OCI-LY1 (cell line): ENCODE results near the gene SECISBP2L.

Source experiments
- EZH2 ChIP-seq: fragments of 200-600 bp; sonication (generic), shearing (Covaris generic); IDR thresholded peaks from 2 replicates; pipeline ENCODE4 v1.8.0; 2017; ENCODE audit warnings: borderline replicate concordance, mixed run types, mild to moderate bottlenecking, antibody characterized with exemption, low read length, moderate library complexity, mixed read lengths
- TF ChIP-seq, protein P1 (sequence below): fragments of 200-600 bp; sonication (generic), shearing (Covaris generic); IDR thresholded peaks from 2 replicates; pipeline ENCODE4 v1.5.1; 2017; ENCODE audit warnings: mild to moderate bottlenecking, antibody characterized with exemption, low read length, moderate library complexity, mixed read lengths

DNA sequence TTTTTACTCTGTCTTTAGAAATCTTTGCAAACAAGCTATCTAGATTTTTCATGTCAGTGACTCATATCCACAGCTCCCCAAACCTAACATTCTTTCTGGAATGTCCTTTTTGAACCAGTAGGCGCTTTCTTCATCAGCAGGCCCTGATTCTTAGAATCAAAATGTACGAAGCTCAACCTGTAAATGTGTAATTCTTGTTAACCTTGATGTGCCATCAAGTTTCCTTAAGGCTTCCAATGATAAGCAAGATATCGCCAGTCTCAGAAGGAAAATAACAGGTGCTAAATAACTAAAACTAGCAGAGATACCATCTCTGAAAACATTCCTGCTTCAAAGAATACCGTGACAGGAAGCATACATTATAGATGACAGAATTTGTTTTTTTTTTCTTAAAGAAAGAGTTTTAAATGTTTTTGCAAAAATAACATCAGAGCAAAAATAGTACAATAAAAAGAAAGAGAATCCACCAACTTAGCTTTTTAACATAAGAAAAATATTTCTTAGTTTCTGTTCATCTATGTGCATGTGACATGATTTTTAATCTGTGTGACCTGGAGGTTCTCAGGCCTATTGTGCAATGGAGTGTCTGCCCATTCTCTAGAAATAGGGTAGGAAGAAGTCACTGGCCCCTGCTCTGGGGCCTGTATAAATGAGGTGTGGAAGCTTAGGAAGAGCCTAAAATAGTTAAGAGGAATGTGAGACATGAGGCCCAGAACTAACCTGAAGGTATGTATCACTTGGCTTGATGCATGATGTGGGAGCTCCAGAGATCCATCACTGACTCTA is 14.7 kb upstream of the SECISBP2L start:
- TF ChIP-seq EZH2, result no peak
- TF ChIP-seq, protein P1, sequence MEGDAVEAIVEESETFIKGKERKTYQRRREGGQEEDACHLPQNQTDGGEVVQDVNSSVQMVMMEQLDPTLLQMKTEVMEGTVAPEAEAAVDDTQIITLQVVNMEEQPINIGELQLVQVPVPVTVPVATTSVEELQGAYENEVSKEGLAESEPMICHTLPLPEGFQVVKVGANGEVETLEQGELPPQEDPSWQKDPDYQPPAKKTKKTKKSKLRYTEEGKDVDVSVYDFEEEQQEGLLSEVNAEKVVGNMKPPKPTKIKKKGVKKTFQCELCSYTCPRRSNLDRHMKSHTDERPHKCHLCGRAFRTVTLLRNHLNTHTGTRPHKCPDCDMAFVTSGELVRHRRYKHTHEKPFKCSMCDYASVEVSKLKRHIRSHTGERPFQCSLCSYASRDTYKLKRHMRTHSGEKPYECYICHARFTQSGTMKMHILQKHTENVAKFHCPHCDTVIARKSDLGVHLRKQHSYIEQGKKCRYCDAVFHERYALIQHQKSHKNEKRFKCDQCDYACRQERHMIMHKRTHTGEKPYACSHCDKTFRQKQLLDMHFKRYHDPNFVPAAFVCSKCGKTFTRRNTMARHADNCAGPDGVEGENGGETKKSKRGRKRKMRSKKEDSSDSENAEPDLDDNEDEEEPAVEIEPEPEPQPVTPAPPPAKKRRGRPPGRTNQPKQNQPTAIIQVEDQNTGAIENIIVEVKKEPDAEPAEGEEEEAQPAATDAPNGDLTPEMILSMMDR, result no peak
